Muscle layer of duodenum (tissue), 2 donors: ENCODE measurements around the gene PHF2.

Source experiments
- H3K27ac ChIP-seq: one replicate; pipeline ENCODE4 v1.7.0; 2013; ENCODE audit warnings: mild to moderate bottlenecking, low read length
- H3K27me3 ChIP-seq: one replicate; pipeline ENCODE4 v1.7.0; 2013; ENCODE audit warnings: low read depth, mild to moderate bottlenecking, control low read depth, low read length
- H3K36me3 ChIP-seq, 2 donors: one replicate each; pipeline ENCODE4 v1.7.0; 2013; ENCODE audit warnings: low read length in 2 of 2, control low read depth in 1 of 2, mild to moderate bottlenecking in 1 of 2; ENCODE audit not compliant: insufficient read depth in 2 of 2, control insufficient read depth in 1 of 2
- H3K4me1 ChIP-seq, 2 donors: one replicate each; pipeline ENCODE4 v1.7.0; 2013; ENCODE audit warnings: low read length in 2 of 2, mild to moderate bottlenecking in 2 of 2, control low read depth in 1 of 2, moderate library complexity in 1 of 2; ENCODE audit not compliant: insufficient read depth in 2 of 2, control insufficient read depth in 1 of 2
- H3K4me3 ChIP-seq, 2 donors: one replicate each; pipeline ENCODE4 v1.7.0; 2013; ENCODE audit warnings: low read length in 2 of 2, low read depth in 1 of 2, mild to moderate bottlenecking in 1 of 2
- H3K9me3 ChIP-seq, 2 donors: one replicate each; pipeline ENCODE4 v1.7.0; 2013; ENCODE audit warnings: low read length in 2 of 2, control low read depth in 1 of 2, mild to moderate bottlenecking in 1 of 2; ENCODE audit not compliant: control insufficient read depth in 1 of 2
- donor health status: healthy.

The PHF2 gene

GRCh38 chr9:93673021-93673838 lies 96.8 kb downstream of the PHF2 start:
- H3K27ac ChIP-seq: no peak overlapping the region
- peaks cover 10 to 53% of the 10 kb centered on the region in 2 donors for H3K36me3 ChIP-seq
- no peak overlapping the region for H3K4me3 ChIP-seq
- no peaks in the 10 kb centered on the region for H3K9me3 ChIP-seq
- H3K27me3 ChIP-seq: no peaks in the 10 kb centered on the region
- no peaks in the 10 kb centered on the region for H3K4me1 ChIP-seq

GRCh38 chr9:93673839-93674334 lies 97.5 kb downstream of the PHF2 start:
- Histone ChIP-seq H3K36me3 (peaks cover 10 to 56% of the 10 kb centered on the region in 2 donors), H3K9me3 (no peaks in the 10 kb centered on the region), H3K27me3 (no peaks in the 10 kb centered on the region), H3K27ac (no peak overlapping the region), H3K4me1 (no peaks in the 10 kb centered on the region), H3K4me3 (no peak overlapping the region)

- Histone ChIP-seq H3K9me3 (no peaks in the 10 kb centered on the region), H3K4me3 (no peak overlapping the region), H3K4me1 (no peaks in the 10 kb centered on the region), H3K27ac (no peak overlapping the region), H3K27me3 (no peaks in the 10 kb centered on the region), H3K36me3 (peaks cover 10 to 56% of the 10 kb centered on the region in 2 donors)
Observed at GRCh38 chr9:93674580-93675335, 98.4 kb downstream of the PHF2 start.

GRCh38 chr9:93675336-93676150 lies 99.2 kb downstream of the PHF2 start:
- H3K4me1 ChIP-seq: no peaks in the 10 kb centered on the region
- H3K9me3 ChIP-seq: no peaks in the 10 kb centered on the region
- H3K27me3 ChIP-seq: no peaks in the 10 kb centered on the region
- H3K27ac ChIP-seq: no peak overlapping the region
- H3K36me3 ChIP-seq: peaks cover 10 to 56% of the 10 kb centered on the region in 2 donors
- no peak overlapping the region for H3K4me3 ChIP-seq

- Histone ChIP-seq H3K36me3 (peaks cover 10 to 56% of the 10 kb centered on the region in 2 donors), H3K4me1 (no peaks in the 10 kb centered on the region), H3K9me3 (no peaks in the 10 kb centered on the region), H3K4me3 (no peak overlapping the region), H3K27me3 (no peaks in the 10 kb centered on the region), H3K27ac (no peak overlapping the region)
Observed at GRCh38 chr9:93676310-93677047, 100.1 kb downstream of the PHF2 start.

GRCh38 chr9:93677048-93677571 lies 100.7 kb downstream of the PHF2 start:
- peaks cover 10 to 56% of the 10 kb centered on the region in 2 donors for H3K36me3 ChIP-seq
- no peaks in the 10 kb centered on the region for H3K9me3 ChIP-seq

GRCh38 chr9:93677641-93678136 lies 101.3 kb downstream of the PHF2 start:
- H3K36me3 ChIP-seq: peaks cover 10 to 56% of the 10 kb centered on the region in 2 donors
- H3K4me3 ChIP-seq: no peak overlapping the region
- H3K9me3 ChIP-seq: no peaks in the 10 kb centered on the region
- H3K4me1 ChIP-seq: peaks cover 0 to 5% of the 10 kb centered on the region in 2 donors
- no peaks in the 10 kb centered on the region for H3K27me3 ChIP-seq
- H3K27ac ChIP-seq: no peak overlapping the region

More at GRCh38 chr9:93677048-93677571, 100.7 kb downstream of the PHF2 start:
- Histone ChIP-seq H3K4me1 (peaks cover 0 to 3% of the 10 kb centered on the region in 2 donors), H3K4me3 (no peak overlapping the region), H3K27ac (no peak overlapping the region), H3K27me3 (no peaks in the 10 kb centered on the region)

- Histone ChIP-seq H3K36me3 (peaks cover 10 to 51% of the 10 kb centered on the region in 2 donors), H3K4me1 (peaks cover 0 to 5% of the 10 kb centered on the region in 2 donors), H3K27ac (no peak overlapping the region), H3K4me3 (no peak overlapping the region), H3K9me3 (no peaks in the 10 kb centered on the region), H3K27me3 (no peaks in the 10 kb centered on the region)
Observed at GRCh38 chr9:93678199-93679019, 102.0 kb downstream of the PHF2 start.

- no peak overlapping the region for H3K4me3 ChIP-seq
- H3K9me3 ChIP-seq: no peaks in the 10 kb centered on the region
- H3K36me3 ChIP-seq: peaks cover 10 to 37% of the 10 kb centered on the region in 2 donors
- H3K27me3 ChIP-seq: no peaks in the 10 kb centered on the region
- peaks cover 0 to 5% of the 10 kb centered on the region in 2 donors for H3K4me1 ChIP-seq
- H3K27ac ChIP-seq: no peak overlapping the region
Observed at GRCh38 chr9:93679536-93680442, 103.4 kb downstream of the PHF2 start.
